Measurements from ENCODE around the gene RMC1. TPM values are rescaled to one million over a fixed set of nuclear protein-coding genes. Genes with fewer than 3 reads are reported as not detected.
A peak's percentile ranks its signal among the peaks of the same experiment; 100 is the strongest.

Gene RMC1
- 13.0 and 15.1 TPM in 2 replicates for total RNA-seq (2014; rRNA removed; shearing (Covaris generic))

DNA sequence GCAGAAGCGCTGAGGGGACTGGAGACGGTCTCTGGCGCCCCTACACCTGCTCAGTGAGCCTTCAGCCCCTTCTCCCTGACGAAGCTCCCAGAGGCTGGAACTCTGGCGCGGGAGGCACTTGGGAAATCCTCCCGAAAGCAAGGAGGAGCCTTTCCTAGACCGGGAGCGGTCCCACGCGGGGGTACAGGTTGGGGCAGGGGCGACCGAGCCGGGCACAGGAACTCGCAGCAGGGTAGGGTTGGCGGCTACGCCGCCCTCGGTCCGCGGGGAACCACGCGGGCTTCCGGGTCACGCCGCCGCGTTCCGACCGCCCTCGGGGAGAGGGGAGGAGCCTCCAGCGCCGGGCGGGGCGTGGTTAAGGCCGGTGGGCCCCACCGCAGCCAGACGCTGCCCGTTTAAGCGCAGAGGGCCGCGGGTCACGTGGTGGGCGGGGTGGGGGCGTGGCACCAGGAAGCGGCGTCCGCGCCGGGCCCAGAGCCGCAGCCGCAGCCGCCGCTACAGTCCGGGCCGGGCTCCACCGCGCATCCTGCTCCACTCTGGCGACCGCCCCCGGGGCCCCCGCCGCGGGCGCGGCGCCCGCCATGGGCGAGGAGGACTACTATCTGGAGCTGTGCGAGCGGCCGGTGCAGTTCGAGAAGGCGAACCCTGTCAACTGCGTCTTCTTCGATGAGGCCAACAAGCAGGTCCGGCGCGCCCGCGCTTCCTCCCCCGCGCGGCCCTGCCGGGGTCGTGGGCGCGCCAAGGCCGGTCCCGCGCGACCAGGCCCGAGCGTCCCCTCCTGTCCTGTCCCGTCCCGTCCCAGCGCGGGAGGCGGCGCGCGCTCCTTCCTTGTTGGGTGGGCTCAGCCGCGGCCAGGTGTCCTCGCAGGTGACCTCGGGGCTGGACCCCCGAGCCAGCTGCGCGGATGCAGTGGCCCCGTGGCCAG is at the start of gene RMC1:
Gene RMC1 (plus strand): TSS at position 474 of the 925 bp plus-strand sequence. CDS start 108 bp downstream, at position 582.
- Histone ChIP-seq H3K36me3 (replicated peaks; ENCODE audit: control insufficient read depth, insufficient read depth, low read length) (no peaks in the 10 kb centered on the region), H3K27me3 (ENCODE audit: control insufficient read depth, insufficient read depth, low read length) (peaks cover 8% of the 10 kb centered on the region; the same call in 1 of the 2 replicates), H3K4me3 (ENCODE audit: insufficient read depth, low read depth, low read length) (peak within 1 kb of the TSS; percentile 86)
- DNase-seq, result peak; percentile 98

DNA sequence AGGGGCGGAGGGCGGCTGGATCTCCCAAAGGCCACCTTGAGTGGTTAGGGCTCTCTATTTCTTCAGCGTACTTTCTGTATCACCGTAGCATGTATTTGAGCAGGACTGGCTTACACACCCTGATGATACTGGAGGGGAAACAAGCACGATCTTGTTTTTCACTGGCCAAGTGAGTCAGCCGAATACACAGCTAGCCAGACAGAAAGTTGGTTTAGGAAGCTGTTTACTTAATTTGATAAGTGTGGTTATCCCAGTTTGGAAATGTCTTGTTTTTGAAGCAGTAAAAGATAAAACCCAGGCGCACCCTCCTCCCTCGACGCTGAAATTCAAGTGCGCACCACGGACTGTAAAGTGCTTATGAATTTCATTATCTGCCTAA is 49.6 kb upstream of the RMC1 start:
- Histone ChIP-seq H3K27me3 (ENCODE audit: control insufficient read depth, insufficient read depth, low read length) (no peaks in the 10 kb centered on the region), H3K4me3 (ENCODE audit: insufficient read depth, low read depth, low read length) (peak overlapping the region; percentile 98)
- no peak for DNase-seq

DNA sequence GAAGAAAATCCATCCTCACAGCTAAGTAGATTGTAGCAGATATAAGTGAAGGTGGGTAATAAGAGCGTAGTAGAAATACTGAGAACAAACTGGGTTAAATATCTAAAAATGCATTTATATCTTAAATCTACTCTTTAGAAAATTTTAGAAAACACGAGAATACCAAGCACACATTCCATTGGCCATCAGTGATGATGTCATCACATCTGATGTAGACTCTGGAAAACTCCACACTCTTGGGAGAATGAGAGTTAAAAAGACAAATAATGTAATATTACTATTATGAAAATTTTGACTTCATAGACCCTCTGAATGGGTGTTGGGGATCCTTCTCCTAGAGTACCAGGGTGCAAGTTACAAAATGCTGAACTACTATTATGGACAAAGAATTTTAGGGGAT is 46.5 kb upstream of the RMC1 start:
- no peaks in the 10 kb centered on the region for H3K36me3 ChIP-seq (replicated peaks; ENCODE audit: control insufficient read depth, insufficient read depth, low read length)
- no peak overlapping the region for H3K4me3 ChIP-seq (ENCODE audit: insufficient read depth, low read depth, low read length)
- no peaks in the 10 kb centered on the region for H3K27me3 ChIP-seq (ENCODE audit: control insufficient read depth, insufficient read depth, low read length)
- DNase-seq, result no peak

More for the DNA sequence above, 49.6 kb upstream of the RMC1 start:
- no peaks in the 10 kb centered on the region for H3K36me3 ChIP-seq (replicated peaks; ENCODE audit: control insufficient read depth, insufficient read depth, low read length)

DNA sequence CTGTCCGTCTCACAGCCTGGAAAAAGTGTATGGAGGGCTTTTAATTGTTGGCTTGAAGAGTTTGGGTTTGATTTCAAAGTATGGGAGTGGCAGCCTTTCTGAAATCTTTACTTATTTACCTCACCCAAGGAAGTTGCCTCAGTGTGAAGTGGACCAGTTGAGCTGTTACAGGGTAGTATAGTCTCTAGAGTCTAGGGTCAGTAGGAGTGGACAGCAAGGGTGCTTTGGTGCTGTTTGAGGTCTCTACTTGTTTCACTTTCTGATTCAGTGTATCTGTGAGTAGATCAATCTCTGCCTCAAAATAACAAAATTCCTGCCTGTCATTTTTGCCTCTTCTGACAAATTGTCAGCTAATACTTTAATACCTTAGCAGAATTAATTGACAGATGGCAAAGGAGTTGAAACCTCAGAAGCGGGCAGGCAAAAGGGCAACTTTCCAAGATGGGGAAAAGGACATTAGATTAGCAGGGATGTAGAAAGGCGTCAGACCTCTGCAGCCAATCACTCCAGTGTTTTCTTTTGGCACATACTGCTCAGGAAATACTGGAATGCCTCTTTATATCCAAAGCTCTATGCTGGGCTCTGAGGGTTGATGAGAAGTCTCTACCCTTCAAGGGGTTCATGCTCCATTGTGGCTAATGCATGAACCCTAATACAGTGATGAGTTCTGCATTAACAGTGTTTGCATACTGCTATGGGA is 44.3 kb upstream of the RMC1 start:
- H3K36me3 ChIP-seq (replicated peaks; ENCODE audit: control insufficient read depth, insufficient read depth, low read length), result peaks cover 4% of the 10 kb centered on the region
- DNase-seq, result no peak
- no peaks in the 10 kb centered on the region for H3K27me3 ChIP-seq (ENCODE audit: control insufficient read depth, insufficient read depth, low read length)
- H3K4me3 ChIP-seq (ENCODE audit: insufficient read depth, low read depth, low read length), result no peak overlapping the region

DNA sequence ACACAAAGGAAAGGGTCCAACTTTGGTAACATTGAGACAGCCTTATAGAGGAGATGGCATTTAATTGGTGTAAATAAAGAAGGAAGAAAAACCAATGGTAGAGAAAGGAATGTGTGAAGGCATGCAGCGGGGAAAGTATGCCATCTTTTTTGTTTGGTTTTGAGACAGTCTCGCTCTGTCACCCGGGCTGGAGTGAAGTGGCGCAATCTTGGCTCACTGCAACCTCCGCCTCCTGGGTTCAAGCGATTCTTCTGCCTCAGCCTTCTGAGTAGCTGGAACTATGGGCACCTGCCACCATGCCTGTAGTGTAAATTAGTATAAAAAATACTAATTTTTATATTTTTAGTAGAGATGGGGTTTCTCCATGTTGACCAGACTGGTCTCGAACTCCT is 43.8 kb upstream of the RMC1 start:
- DNase-seq, result no peak
- Histone ChIP-seq H3K36me3 (replicated peaks; ENCODE audit: control insufficient read depth, insufficient read depth, low read length) (peaks cover 9% of the 10 kb centered on the region), H3K4me3 (ENCODE audit: insufficient read depth, low read depth, low read length) (no peak overlapping the region), H3K27me3 (ENCODE audit: control insufficient read depth, insufficient read depth, low read length) (no peaks in the 10 kb centered on the region)

DNA sequence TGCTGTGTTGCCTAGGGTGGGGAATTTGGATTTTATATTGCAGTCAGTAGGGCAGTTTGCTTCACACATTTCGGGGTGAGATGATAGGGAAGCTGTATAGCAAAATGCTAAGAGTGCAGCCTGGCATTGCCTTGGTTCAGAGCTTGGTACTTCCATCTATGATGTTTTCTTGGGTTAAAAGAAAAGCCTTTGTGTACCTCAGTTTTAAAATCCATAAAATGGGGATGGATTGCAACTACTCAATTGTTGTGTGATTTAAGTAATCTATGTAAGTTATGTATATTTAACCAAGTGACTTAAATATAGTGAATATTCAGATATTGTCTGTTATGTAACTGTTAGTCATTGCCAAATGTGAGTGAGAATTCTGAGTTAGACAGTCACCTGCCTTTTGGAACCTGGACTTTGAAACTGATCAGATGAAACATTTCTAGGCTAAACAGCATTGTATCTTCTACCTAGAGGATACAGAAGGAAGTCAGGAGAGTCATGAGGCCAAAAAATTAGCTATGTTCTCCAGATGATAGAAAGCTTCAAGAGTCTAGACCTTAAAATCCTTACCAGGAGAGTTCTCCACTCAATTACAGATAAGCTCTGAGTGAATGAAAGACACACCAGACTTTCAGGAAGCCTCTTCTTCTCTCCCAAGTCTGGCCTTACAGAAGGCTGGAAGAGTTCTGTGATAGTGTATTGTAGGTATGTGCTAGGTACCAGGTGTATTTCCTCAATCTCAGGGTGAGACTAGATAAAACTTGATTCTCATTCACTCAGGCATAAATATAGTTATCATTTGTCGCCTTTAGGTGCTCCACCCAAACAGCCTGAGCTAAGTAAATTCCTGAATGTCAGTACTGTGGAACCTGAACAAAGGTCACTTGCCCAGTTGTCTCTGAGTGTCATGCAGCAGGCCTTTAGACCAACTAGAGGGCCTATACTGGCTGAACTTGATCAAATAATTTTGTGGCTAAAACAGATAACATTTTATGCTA is 42.7 kb upstream of the RMC1 start:
- H3K36me3 ChIP-seq (replicated peaks; ENCODE audit: control insufficient read depth, insufficient read depth, low read length), result peaks cover 11% of the 10 kb centered on the region
- H3K27me3 ChIP-seq (ENCODE audit: control insufficient read depth, insufficient read depth, low read length), result no peaks in the 10 kb centered on the region
- DNase-seq, result no peak
- no peak overlapping the region for H3K4me3 ChIP-seq (ENCODE audit: insufficient read depth, low read depth, low read length)

DNA sequence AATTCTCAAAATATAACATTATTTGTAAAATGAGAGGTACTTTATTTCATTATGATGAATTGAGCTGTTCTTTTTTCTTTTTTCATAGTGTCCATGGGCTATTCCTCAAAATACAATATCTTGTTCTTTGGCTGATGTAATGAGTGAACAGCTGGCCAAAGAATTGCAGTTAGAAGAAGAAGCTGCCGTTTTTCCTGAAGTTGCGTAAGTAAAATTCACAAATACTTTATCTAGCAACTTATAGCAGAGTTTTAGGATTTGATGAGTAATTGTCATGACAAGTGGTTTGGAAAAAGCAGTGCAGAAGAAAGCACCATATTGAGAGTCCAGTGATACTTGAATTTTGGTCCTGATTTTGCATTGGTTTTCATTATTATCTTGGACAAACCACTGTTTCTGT is 40.4 kb upstream of the RMC1 start:
- Histone ChIP-seq H3K27me3 (ENCODE audit: control insufficient read depth, insufficient read depth, low read length) (no peaks in the 10 kb centered on the region), H3K36me3 (replicated peaks; ENCODE audit: control insufficient read depth, insufficient read depth, low read length) (peaks cover 15% of the 10 kb centered on the region), H3K4me3 (ENCODE audit: insufficient read depth, low read depth, low read length) (no peak overlapping the region)
- DNase-seq, result no peak

DNA sequence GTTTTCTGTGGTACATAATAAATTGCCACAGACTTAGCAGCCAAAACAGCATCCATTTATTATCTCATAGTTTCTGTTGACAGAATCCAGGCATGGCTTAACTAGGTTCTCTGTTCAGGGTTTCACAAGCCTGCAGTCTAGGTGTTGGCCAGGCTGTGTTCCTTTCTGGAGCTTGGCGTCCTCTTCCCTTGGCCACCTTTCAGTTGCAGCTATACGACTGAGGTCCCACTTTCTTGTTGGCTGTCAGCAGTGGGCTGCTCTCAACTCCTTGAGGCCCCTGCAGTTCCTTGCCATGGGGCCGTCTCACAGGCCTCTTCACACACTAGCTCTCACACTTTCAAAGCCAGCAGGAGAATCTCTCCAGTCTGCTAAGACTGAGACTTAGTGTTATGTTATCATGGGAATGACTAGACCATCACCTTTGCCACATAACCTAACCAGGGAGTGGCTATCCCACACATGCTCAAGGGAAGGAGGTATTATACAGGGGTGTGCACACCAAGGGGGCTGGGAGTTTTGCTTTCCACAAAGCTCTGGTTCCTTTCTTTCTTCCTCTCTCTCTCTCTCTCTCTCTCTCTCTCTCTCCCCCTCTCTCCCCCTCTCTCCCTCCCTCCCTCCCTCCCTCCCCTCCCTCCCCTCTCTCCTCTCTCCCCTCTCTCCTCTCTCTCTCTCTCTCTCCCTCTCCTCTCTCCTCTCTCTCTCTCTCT is 34.4 kb upstream of the RMC1 start:
- H3K36me3 ChIP-seq (replicated peaks; ENCODE audit: control insufficient read depth, insufficient read depth, low read length), result peaks cover 19% of the 10 kb centered on the region
- no peak overlapping the region for H3K4me3 ChIP-seq (ENCODE audit: insufficient read depth, low read depth, low read length)
- DNase-seq, result no peak
- no peaks in the 10 kb centered on the region for H3K27me3 ChIP-seq (ENCODE audit: control insufficient read depth, insufficient read depth, low read length)

DNA sequence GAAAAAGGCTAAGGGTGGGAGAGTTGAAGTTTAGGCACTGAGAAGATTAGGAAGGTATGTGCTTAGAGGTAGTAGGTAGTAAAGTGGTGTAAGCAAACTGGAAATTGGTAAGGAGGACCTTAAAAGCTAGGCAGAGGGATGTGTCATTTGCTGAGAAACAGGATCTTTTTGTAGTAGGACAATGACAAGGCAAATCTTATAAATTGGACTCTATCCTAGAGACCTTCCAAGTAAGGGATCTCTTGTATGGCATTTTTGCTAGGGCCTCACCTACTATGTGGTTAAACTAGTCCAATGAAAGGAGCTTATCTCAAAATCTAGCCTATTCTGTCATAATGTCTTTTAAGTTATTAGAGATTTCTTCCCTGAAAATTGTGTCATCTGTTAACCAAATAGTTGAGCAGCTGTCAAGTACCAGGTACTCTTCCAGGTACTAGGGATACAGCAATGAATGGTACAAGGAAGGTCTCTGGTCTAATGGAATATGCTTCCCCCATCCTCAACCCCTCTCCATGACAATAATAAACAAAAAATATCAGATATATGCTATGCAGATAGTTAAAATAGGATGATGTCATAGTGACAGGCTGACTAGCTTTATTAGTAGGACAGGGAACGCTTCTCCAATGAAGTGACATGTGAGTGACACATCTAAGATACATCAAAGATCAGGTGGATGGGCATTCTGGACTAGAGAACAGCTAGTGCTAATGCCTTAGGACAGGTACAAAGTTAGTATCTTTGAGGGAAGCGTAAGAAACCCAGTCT is 32.5 kb upstream of the RMC1 start:
- Histone ChIP-seq H3K27me3 (ENCODE audit: control insufficient read depth, insufficient read depth, low read length) (no peaks in the 10 kb centered on the region), H3K36me3 (replicated peaks; ENCODE audit: control insufficient read depth, insufficient read depth, low read length) (peaks cover 14% of the 10 kb centered on the region), H3K4me3 (ENCODE audit: insufficient read depth, low read depth, low read length) (no peak overlapping the region)
- no peak for DNase-seq

DNA sequence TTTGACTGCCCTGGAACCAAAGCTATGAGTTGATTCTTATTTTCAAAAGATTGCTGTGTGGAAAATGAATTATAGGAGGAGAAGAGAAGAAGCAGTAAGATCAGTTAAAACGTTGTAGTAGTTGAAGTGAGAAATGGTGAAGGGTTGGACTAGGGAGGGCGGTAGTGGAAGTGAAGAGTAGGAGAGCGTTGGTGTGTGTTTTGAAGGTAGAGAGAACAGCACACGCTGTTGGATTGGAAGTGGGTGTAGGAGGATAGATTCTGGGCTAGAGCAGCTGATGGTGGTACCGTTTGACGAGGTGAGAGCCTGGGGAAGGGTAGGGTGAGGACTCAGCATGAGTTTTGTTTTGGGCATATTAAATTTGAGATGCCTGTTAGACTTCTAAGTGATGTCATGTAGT is 31.8 kb upstream of the RMC1 start:
- Histone ChIP-seq H3K27me3 (ENCODE audit: control insufficient read depth, insufficient read depth, low read length) (no peaks in the 10 kb centered on the region), H3K36me3 (replicated peaks; ENCODE audit: control insufficient read depth, insufficient read depth, low read length) (peaks cover 12% of the 10 kb centered on the region), H3K4me3 (ENCODE audit: insufficient read depth, low read depth, low read length) (no peak overlapping the region)
- DNase-seq, result no peak

DNA sequence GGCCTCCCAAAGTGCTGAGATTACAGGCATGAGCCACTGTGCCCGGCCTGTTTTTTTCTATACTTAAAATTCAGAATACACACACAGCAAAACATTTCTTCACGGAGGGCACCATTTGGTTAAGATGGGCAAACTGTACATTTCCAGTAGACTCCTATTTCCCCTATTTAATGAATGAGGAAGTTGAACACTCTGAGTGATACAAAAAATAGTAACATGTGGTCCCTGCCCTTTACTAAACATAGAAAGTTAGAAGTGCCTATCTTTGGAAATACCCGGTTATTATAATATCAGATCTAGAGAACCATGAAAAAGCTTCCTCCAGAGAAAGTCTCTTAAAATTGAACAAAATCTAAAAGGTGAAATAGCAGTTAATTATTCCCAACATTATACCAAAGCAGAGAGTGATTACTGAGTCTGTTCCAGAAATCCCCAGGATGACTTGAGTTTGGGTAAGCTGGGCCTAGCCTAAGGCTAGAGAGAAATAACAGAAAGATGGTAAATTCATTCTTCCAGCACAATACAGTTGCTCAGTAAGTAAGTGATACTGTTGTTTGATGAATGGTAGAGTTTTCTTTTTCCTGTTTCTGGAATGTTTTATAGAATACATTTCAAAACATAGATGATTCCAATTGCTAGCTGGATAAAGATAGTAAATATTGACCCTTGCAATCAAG is 23.3 kb upstream of the RMC1 start:
- DNase-seq, result no peak
- peaks cover 7% of the 10 kb centered on the region for H3K36me3 ChIP-seq (replicated peaks; ENCODE audit: control insufficient read depth, insufficient read depth, low read length)
- H3K4me3 ChIP-seq (ENCODE audit: insufficient read depth, low read depth, low read length), result no peak overlapping the region
- no peaks in the 10 kb centered on the region for H3K27me3 ChIP-seq (ENCODE audit: control insufficient read depth, insufficient read depth, low read length)

DNA sequence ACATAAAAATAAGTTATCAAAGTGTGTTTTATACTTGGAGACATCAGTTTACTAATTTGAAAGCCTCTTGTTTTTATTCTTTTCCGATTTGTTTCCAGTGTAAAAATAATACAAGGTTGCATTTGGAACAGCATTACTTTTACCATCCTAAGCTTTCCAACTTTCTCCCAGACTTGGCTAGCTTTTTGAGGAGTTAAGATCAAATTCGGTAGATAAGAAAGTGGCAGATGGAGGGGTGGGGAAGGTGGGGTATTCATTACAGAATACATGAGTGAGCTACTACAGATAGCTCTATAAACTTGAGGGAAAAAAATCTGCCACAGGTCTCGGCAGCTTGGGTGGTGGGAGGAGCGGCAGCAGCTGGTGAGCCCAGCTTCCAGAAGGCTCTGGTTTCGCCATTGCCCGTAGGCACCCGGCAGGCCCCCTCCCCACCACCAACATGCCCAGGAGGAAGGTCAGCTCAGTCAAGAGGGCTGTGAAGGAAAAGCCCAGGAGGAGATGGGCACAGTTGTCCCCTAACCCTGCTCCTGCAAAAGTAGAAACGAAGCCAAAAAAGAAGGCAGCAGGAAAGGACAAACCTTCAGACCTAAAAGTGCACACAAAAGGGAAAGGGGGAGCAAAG is 18.6 kb upstream of the RMC1 start:
- H3K4me3 ChIP-seq (ENCODE audit: insufficient read depth, low read depth, low read length), result no peak overlapping the region
- H3K36me3 ChIP-seq (replicated peaks; ENCODE audit: control insufficient read depth, insufficient read depth, low read length), result peaks cover 3% of the 10 kb centered on the region; the same call in 1 of the 2 replicates
- no peak for DNase-seq
- H3K27me3 ChIP-seq (ENCODE audit: control insufficient read depth, insufficient read depth, low read length), result no peaks in the 10 kb centered on the region

All from H7 (cell line).